NCI-H2196 (cell line): ENCODE results near the gene C2CD2.

Experiments
- DNase-seq: peaks from one replicate; lab custom pipeline; 2025; ENCODE audit not compliant: unreplicated experiment; lab: John Stamatoyannopoulos, UW

Gene C2CD2

DNA sequence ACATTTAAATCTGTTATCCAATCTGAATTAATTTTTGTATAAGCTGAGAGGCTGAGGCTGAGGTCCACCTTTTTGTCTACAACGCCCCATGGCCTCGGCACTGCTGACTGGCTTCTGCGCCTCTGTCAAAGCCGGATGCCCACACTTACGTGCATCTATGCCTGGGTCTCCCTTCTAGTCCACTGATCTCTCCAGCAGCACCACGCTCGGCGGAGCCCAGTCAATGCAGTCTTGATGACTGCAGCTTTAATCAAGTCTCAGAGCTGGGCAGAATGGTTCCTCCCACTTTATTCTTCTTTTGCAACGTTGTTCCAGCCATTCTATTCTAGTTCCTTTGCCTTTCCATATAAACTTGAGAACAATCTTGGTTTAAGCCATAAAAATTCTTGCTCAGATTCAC is 84.0 kb downstream of the C2CD2 start:
- no peak for DNase-seq

- DNase-seq = no peak
Measured at GRCh38 chr21:41868062-41868710, 85.6 kb downstream of the C2CD2 start.

DNA sequence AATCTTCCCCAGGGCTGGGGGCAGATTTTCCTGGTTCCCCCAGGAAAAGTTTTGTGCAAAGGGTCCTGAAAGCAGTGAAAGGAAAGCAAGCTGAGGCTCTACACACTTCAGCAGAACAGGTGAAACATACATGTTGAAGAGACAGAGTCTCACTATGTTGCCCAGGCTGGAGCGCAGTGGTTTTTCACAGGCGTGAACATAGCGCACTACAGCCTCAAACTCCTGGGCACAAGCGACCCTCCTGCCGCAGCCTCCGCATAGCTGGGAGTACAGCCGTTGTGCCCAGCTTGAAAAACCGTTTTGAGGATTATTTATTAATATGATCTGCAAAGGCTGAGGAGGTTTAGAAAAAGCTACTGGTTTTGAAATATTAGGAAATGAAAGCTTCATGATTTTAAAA is 86.5 kb downstream of the C2CD2 start:
- DNase-seq = no peak

GRCh38 chr21:41866274-41866809 is 87.5 kb downstream of the C2CD2 start:
- DNase-seq = no peak

DNA sequence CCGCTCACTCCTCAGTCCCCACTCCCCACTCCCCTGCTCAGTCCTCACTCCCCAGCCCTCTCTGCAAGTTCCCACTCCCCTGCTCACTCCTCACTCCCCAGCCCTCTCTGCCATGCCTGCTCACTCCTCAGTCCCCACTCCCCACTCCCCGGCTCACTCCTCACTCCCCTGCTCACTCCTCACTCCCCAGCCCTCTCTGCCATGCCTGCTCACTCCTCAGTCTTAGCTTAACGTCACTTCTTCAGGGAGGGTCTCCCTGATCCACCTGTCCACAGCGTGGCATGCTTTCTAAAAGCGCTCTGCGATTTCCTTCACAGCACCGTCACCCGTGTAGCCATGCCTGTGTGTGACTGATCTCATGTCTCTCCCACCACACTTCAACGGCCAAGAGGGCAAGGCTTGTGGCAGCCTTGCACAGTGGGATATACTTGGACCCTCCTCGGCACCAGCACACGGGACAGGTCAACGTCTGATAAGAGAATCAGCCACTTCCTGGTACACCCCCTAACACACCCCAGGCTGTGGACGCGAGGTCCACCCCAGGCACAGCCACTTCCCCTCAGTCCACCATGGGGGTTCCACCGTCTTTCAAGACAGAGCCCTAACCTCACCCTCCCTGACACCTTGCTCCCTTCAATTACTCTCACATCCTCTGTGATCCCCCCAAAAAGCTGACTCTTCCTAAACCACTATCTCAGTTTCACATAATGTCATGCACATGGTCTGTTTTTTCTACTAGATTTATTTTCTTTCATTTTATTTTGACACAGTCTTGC is 88.6 kb downstream of the C2CD2 start:
- no peak for DNase-seq

DNA sequence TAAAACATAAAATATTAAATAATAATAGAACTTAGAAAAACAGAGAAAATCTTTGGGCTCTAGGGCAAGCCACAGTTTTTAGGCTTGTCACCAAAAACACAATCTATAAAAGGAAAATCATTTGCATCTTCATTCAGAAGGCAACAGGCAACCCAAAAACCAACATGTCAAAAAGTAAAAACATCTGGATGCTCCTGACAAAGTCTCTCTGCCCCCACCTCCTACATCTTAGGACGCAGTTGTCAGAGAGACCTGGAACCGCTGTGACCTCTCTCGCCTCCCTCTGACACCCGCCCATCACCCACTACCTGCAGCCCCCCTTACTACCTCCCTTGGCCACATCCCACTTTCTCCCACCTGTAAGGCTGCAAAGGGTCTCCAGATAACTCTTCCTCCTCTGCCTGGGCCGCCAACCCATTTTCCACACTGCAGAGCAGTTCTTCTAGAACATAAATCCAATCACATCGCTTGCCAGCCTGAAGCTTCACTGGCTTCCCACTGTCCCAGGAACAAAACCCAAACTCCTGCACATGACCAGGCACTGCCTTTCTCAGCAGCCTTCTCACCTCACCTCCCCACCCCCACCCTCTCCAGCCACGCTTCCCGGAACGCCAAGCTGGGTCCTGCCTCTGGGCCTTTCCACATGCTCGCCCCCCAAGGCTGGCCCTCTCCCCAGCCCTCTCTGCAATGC is 89.4 kb downstream of the C2CD2 start:
- no peak for DNase-seq

DNA sequence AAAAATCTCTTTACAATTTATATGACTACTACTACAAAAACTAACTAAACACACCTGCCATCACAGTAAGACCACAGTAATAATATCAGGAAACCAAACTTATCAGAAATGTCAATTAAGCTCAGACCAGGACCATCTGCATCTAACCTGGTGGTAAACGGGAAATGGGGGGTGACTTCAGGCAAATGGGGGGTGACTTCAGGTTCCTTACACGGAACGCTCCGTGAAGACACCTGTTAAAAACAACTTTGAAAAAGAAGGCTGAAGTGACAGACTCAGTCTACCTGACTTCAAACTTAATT is 90.4 kb downstream of the C2CD2 start:
- DNase-seq = no peak

DNA sequence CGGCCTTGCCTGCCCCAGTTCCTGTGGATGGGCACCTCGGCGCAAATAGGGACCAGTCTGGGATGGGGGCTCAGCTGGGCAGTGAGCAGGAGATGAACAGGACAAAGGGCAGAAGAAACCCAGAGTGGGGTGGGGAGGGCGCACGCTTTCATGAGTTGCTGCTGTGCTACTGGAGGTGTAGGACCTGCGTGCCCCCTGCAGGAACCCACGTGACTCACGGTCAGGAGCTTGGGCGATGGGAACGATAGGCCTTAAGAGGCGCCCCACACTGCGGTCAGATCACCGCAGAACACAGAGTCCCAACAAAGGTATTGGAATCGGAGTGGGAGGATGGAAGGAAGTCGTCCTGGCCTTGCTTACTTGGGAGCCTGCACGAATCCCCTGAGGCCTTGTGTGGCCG is 91.8 kb downstream of the C2CD2 start:
- DNase-seq = no peak

DNA sequence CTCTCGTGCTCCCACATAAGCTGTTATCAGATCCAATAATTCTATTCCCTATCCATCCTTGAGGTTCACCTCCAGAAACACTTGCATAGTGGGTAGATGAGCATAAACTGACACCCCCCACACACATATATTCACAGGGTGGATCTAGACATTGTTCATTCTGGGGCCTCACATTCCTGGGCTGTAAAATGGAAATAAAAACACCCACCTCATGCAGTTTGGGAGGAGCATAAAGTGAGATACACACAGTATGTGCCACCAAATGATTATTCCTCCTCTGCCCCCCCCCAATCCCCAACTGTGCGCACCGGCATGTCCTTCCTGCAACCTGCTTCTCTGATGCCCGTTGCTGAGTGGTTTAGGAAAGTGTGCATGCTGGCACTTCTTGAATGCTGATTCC is 92.6 kb downstream of the C2CD2 start:
- DNase-seq = no peak

DNA sequence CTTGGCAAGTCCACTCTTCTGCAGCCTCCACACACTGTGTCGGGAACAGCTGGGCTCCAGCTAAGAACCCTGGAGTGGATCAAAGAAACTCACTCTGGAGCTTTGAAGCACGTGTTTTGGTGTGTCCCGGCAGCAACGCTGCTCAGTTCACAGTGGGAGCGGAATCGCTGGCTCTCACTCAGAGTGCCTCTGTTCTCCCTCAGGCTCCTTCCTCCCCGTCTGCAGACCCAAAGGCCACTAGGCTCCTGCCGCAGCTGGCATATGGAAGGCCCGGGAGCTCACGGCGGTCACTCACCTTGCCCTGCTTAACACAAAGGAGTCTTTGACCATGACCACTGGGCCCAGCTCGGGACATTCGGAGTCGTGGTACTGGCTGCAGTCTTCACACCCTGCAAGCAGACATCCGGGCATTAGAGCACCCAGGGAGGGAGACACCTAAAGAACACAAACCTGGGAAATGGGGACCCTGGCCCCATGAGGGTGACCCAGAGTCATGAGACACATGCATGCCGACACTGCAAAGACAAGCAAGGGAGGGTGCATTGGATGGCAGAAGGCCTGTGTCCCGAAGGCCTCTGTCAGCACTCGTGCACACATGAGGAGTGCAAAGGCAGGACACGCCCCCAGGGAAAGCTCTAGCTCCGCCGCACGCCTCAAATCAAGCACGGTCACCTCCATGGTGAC is 94.4 kb downstream of the C2CD2 start:
- no peak for DNase-seq

- DNase-seq = no peak
Measured at GRCh38 chr21:41858466-41859296, 95.1 kb downstream of the C2CD2 start.

GRCh38 chr21:41857771-41858300 is 96.0 kb downstream of the C2CD2 start:
- no peak for DNase-seq

DNA sequence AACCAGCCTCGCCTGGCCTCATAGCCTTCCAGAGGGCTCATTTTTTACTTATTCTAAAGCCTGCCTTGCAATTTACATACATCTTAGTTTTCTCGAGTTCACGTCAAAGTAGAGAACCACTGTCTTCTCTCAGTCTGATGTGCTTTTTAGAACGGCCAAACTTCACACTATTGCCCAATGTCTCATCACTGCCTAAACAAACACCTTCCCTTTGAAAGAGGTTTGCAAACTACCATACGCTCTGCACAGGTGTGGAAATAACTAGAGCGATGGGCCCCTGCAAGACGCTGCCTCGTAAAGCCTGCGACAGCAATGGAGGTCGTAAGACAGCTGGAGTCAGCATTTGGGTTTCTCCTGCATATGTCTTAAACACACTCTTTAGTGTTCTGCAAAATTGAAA is 97.2 kb downstream of the C2CD2 start:
- DNase-seq = no peak

DNA sequence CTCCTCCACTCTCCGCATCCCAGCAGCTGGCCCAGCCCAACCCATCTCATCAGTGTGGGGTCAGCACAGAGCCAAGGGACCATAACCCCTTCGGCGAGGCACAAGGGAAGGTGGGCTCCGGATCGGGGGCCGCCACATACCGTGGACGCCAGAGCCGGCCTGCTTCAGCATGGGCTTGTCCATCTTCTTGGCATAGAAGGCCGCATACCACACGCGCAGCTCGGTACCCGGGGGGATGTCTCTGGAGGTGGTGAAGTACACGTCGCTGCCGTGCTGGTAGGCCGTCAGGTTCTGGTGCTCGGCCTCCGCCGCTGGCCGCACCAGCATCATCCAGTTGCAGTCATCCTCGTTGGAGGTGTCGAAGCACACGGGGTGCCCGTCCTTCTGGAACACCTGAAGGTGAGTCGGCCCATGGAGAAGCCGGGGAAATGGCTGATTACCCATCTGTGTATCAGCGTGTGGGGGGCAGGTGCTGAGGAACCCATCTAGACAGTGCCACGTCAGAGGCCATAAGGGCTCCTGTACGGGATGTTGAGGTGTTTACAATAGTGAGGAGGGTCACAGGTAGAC is 99.3 kb downstream of the C2CD2 start:
- no peak for DNase-seq

- no peak for DNase-seq
Measured at GRCh38 chr21:41852929-41853320, 100.9 kb downstream of the C2CD2 start.

DNA sequence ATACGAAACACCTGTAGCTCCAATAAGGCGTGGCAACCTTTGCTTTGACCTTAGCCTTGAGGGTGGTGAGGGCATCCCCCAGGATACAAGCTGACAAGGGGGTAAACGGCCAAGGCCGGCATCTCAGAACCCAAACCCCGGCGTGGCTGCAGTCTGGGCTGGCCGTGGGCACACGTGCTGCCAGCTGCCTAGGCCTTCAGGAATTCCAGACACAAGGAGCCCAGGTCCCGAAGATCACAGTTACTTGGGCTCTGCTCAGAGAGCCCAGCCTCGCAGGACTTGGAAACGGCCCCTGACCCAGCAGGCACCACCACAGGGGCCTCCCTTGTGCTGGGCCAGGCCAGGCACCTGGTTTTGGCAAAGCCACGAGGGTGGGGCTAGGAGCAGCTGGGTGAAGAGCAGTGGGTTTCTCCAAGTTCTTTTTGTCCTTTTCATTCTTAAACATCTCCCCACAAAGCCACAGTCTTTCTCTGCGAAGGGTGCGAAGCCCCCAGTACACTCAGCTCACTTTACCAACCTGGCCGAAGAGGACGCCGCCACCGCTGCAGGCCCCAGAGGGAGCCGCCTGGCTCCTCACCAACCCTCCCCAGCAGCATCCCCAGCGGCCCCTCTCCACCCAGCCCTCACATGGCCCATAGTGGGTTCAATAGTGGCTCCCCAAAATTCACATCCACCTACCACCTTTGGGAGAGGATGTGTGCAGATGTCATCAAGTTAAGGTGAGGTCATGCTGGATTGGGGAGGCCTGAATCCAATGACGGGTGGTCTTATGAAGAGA is 101.5 kb downstream of the C2CD2 start:
- DNase-seq = no peak

GRCh38 chr21:41851090-41851790 is 102.6 kb downstream of the C2CD2 start:
- DNase-seq = no peak

- DNase-seq = no peak
Measured at GRCh38 chr21:41850085-41850484, 103.7 kb downstream of the C2CD2 start.
